Panc1 (cell line): ENCODE measurements around the gene RGS14. TPM values are rescaled to one million over a fixed set of nuclear protein-coding genes. Genes with fewer than 3 reads are reported as not detected.

Source experiments
- ATAC-seq: fragments of 200-7000 bp; cut with Tn5 transposase; 2 replicates; pipeline ENCODE4 v1.9.1; 2020; ENCODE audit warnings: mild to moderate bottlenecking, moderate library complexity
- BruUV-seq: library from RNA; stranded (reverse); fragments of 400-500 nt; replicated peaks from 2 replicates; lab custom pipeline; 2021; lab: Mats Ljungman, UMichigan
- CTCF ChIA-PET: fragments of 300-600 bp; sonication (Branson Sonifier 250); formaldehyde crosslinking; loops from one replicate; lab custom pipeline; 2022; ENCODE audit warnings: antibody characterized with exemption; lab: Charles Lee
- POLR2A ChIA-PET: fragments of 300-600 bp; sonication (Branson Sonifier 250); formaldehyde crosslinking; loops from one replicate; lab custom pipeline; 2022; ENCODE audit warnings: antibody characterized with exemption; lab: Charles Lee
- DNase-seq: peaks from one replicate; pipeline ENCODE4 v3.0.0-alpha.2; 2010; ENCODE audit warnings: low read depth, low spot score
- H3K27ac ChIP-seq: 2 replicates; pipeline ENCODE4 v1.5.1; 2011; ENCODE audit warnings: mild to moderate bottlenecking, low read length, inconsistent platforms
- H3K27me3 ChIP-seq: fragments of 200-500 bp; sonication (Bioruptor generic); 2 replicates; pipeline ENCODE4 v1.6.0; 2014; ENCODE audit warnings: low read length, inconsistent platforms; ENCODE audit not compliant: control insufficient read depth, insufficient read depth
- H3K36me3 ChIP-seq: fragments of 200-500 bp; sonication (Bioruptor generic); 2 replicates; pipeline ENCODE4 v1.5.1; 2014; ENCODE audit warnings: inconsistent platforms, mild to moderate bottlenecking, low read length, moderate library complexity; ENCODE audit not compliant: control insufficient read depth, insufficient read depth
- H3K4me1 ChIP-seq: 2 replicates; pipeline ENCODE4 v1.5.1; 2011; ENCODE audit warnings: inconsistent platforms, mild to moderate bottlenecking, low read length, moderate library complexity; ENCODE audit not compliant: control insufficient read depth, insufficient read depth
- H3K4me3 ChIP-seq, 2 experiments: 2 replicates each; pipeline ENCODE4 v1.5.1; 2011 to 2012; ENCODE audit warnings: low read depth in 2 of 2, low read length in 2 of 2, mild to moderate bottlenecking in 2 of 2, inconsistent platforms in 1 of 2, moderate library complexity in 1 of 2
- H3K9me3 ChIP-seq: fragments of 200-500 bp; sonication (Bioruptor generic); 2 replicates; pipeline ENCODE4 v1.5.1; 2014; ENCODE audit warnings: low read depth, mild to moderate bottlenecking, inconsistent platforms, low read length, moderate library complexity; ENCODE audit not compliant: control insufficient read depth, insufficient read depth
- CTCF ChIP-seq: fragments of 450-650 bp; IDR thresholded peaks from 2 replicates; pipeline ENCODE4 v1.5.1; 2017; ENCODE audit warnings: mild to moderate bottlenecking
- POLR2AphosphoS5 ChIP-seq: IDR thresholded peaks from 2 replicates; pipeline ENCODE4 v1.6.1; 2012; ENCODE audit warnings: mild to moderate bottlenecking, low read depth, low read length, moderate library complexity
- REST ChIP-seq, 2 experiments: IDR thresholded peaks; 2 replicates each; pipeline ENCODE4 v1.6.1; 2011 to 2012; ENCODE audit warnings: low read depth in 2 of 2, control low read depth in 1 of 2, low read length in 1 of 2, mild to moderate bottlenecking in 1 of 2, moderate library complexity in 1 of 2; ENCODE audit not compliant: insufficient read depth in 1 of 2
- SIN3A ChIP-seq: IDR thresholded peaks from 2 replicates; pipeline ENCODE4 v1.6.1; 2012; ENCODE audit warnings: low read depth, mild to moderate bottlenecking, low read length, moderate library complexity, borderline replicate concordance; ENCODE audit not compliant: insufficient read depth
- in situ Hi-C: cut with HindIII; loops from 2 replicates; pipeline ENCODE4 v1.10.0; 2016; ENCODE audit warnings: low sequenced_read_pairs, low pct_unique_long_range_greater_than_20kb
- intact Hi-C: fragments of 100-400 bp; cut with micrococcal nuclease; formaldehyde crosslinking; loops from one replicate; pipeline ENCODE4 v1.10.0; 2022; ENCODE audit not compliant: unreplicated experiment
- total RNA-seq: library from RNA; stranded (reverse); gene quantifications from one replicate; pipeline ENCODE4 v1.2.1, GENCODE V29; 2021; ENCODE audit not compliant: unreplicated experiment

RGS14 gene
- total RNA-seq, 1 experiment from 2014 or later = 13.5 TPM

- H3K36me3 ChIP-seq = no peaks in the 10 kb centered on the region; the same call in none of the 2 replicates
- ATAC-seq (no peak), DNase-seq (no peak)
- ChIA-PET CTCF (interaction anchor here (0.7 to 2.0 kb wide), 6 partner anchors 59 to 149 kb away, joined by 3 to 8 read pairs (median 4); no protein-coding TSS in a partner anchor), POLR2A (no interaction called here)
- no peaks in the 10 kb centered on the region for H3K27me3 ChIP-seq
- in situ Hi-C loops (no loop called here), intact Hi-C loops (no loop called here)
- H3K27ac ChIP-seq = no peak overlapping the region
- H3K4me3 ChIP-seq = no peak overlapping the region
- peaks cover 22% of the 10 kb centered on the region for H3K4me1 ChIP-seq
- BruUV-seq = no TSS peak
- TF ChIP-seq CTCF (no peak), SIN3A (no peak), REST (IDR thresholded peaks at IDR 0.05; ENCODE audit: insufficient read depth in 1 of 2, low read depth in 2 of 2, low read length in 1 of 2) (no peak)
- H3K9me3 ChIP-seq = no peaks in the 10 kb centered on the region
Observed at GRCh38 chr5:177308740-177309139, 49.0 kb upstream of the RGS14 start.

- CTCF ChIA-PET = interaction anchor here (0.6 to 2.0 kb wide), 15 partner anchors 8 to 210 kb away, joined by 3 to 11 read pairs (median 4); partner anchors contain the start of gene GRK6
- intact Hi-C loops (loop anchor here (10.0 kb wide), 1 partner anchor 145 kb away; no protein-coding TSS in a partner anchor), in situ Hi-C loops (no loop called here)
- no TSS peak for BruUV-seq
- ATAC-seq (peak; percentile 70), DNase-seq (peak; percentile 62)
- Histone ChIP-seq H3K27me3 (no peaks in the 10 kb centered on the region), H3K27ac (no peak overlapping the region), H3K4me3 (no peak overlapping the region), H3K9me3 (no peaks in the 10 kb centered on the region), H3K4me1 (peaks cover 22% of the 10 kb centered on the region), H3K36me3 (no peaks in the 10 kb centered on the region; the same call in none of the 2 replicates)
- POLR2A ChIA-PET = no interaction called here
- TF ChIP-seq CTCF = peak; percentile 98
- TF ChIP-seq REST (IDR thresholded peaks at IDR 0.05; ENCODE audit: insufficient read depth in 1 of 2, low read depth in 2 of 2, low read length in 1 of 2) = no peak
- no peak for TF ChIP-seq POLR2AphosphoS5
Observed at GRCh38 chr5:177309351-177310191, 48.2 kb upstream of the RGS14 start.
